ENCODE measurements around the gene ZBTB20. TPM values are rescaled to one million over a fixed set of nuclear protein-coding genes. Genes with fewer than 3 reads are reported as not detected.

Gene ZBTB20
- polyA plus RNA-seq, 1 of the 3 experiments (the other 2 are of a cell fraction) = 0.43 TPM

DNA sequence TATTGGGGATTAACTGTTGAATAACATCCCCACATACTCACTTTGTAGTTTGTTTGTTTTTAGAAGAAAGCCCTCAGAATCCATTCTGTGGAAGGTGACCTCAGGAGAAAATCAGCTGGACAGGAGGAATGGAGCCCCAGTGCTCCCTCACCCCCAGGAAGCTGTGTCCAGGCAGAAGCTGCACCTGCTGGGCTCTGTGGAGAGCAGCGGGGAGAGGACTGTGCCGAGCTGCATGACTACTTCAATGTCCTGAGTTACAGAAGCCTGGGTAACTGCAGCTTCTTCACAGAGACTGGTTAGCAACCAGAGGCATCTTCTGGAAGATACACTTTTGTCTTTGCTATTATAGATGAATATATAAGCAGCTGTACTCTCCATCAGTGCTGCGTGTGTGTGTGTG is 839.3 kb downstream of the ZBTB20 start:
- ChIA-PET CTCF (interaction anchor here (0.9 to 1.3 kb wide), 2 partner anchors 16 to 17 kb away, joined by 4 to 6 read pairs; no protein-coding TSS in a partner anchor), POLR2A (no interaction called here)
- no peaks in the 10 kb centered on the region for H3K9me3 ChIP-seq

GRCh38 chr3:114307222-114307830 is 839.8 kb downstream of the ZBTB20 start:
- 50% methylated on average over 8 of the region's 8 CpGs for WGBS (ENCODE audit: low lambda C conversion rate)
- DNase-seq = no peak
- Histone ChIP-seq H3K9ac (no peak overlapping the region), H2AFZ (ENCODE audit: low read depth) (no peak overlapping the region), H3K4me2 (no peak overlapping the region), H3K27me3 (ENCODE audit: insufficient read depth) (peaks cover 7% of the 10 kb centered on the region; the same call in 1 of the 2 replicates), H3K9me3 (no peaks in the 10 kb centered on the region), H4K20me1 (ENCODE audit: insufficient read depth) (no peaks in the 10 kb centered on the region), H3K9me2 (no peaks in the 10 kb centered on the region), H3K79me2 (ENCODE audit: insufficient read depth) (no peaks in the 10 kb centered on the region), H3K4me1 (ENCODE audit: control insufficient read depth in 1 of 2, insufficient read depth in 2 of 2, low read depth in 1 of 2, low read length in 1 of 2) (no peaks in the 10 kb centered on the region), H3K4me3 (ENCODE audit: low read depth in 2 of 2, low read length in 1 of 2) (no peak overlapping the region), H3K36me3 (replicated peaks in 1 of 2; ENCODE audit: control insufficient read depth in 1 of 2, insufficient read depth in 2 of 2, low read length in 1 of 2) (no peaks in the 10 kb centered on the region), H3K27ac (ENCODE audit: low read depth in 2 of 2, low read length in 1 of 2) (no peak overlapping the region), H3F3A (replicated peaks; ENCODE audit: insufficient read depth) (no peaks in the 10 kb centered on the region)
- TF ChIP-seq IRF3 (IDR thresholded peaks at IDR 0.05; ENCODE audit: low read depth, low read length) (no peak), FOXJ3 (CRISPR knock-in tag; IDR thresholded peaks at IDR 0.05) (no peak), ELF1 (IDR thresholded peaks at IDR 0.05) (no peak), GABPA (IDR thresholded peaks at IDR 0.05; ENCODE audit: low read depth) (no peak), MEF2A (IDR thresholded peaks at IDR 0.05; ENCODE audit: borderline replicate concordance, low read depth) (no peak), EP300 (IDR thresholded peaks at IDR 0.05; ENCODE audit: borderline replicate concordance in 1 of 2, low read depth in 1 of 2, low read length in 1 of 2) (no peak), YY1 (IDR thresholded peaks at IDR 0.05; ENCODE audit: low read depth) (no peak)
- TF ChIP-seq, protein P1, sequence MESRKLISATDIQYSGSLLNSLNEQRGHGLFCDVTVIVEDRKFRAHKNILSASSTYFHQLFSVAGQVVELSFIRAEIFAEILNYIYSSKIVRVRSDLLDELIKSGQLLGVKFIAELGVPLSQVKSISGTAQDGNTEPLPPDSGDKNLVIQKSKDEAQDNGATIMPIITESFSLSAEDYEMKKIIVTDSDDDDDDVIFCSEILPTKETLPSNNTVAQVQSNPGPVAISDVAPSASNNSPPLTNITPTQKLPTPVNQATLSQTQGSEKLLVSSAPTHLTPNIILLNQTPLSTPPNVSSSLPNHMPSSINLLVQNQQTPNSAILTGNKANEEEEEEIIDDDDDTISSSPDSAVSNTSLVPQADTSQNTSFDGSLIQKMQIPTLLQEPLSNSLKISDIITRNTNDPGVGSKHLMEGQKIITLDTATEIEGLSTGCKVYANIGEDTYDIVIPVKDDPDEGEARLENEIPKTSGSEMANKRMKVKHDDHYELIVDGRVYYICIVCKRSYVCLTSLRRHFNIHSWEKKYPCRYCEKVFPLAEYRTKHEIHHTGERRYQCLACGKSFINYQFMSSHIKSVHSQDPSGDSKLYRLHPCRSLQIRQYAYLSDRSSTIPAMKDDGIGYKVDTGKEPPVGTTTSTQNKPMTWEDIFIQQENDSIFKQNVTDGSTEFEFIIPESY (IDR thresholded peaks at IDR 0.05; ENCODE audit: borderline replicate concordance, low read depth) = no peak
- CTCF ChIA-PET = interaction anchor here (0.9 to 1.4 kb wide), 3 partner anchors 16 to 29 kb away, joined by 4 to 6 read pairs (median 4); no protein-coding TSS in a partner anchor
- POLR2A ChIA-PET = no interaction called here

More for the DNA sequence above, 839.3 kb downstream of the ZBTB20 start:
- H3K27me3 ChIP-seq (ENCODE audit: insufficient read depth) = peaks cover 7% of the 10 kb centered on the region; the same call in 1 of the 2 replicates
- 68% methylated on average over 3 of the region's 3 CpGs for WGBS (ENCODE audit: low lambda C conversion rate)
- DNase-seq = no peak
- H3K9me2 ChIP-seq = no peaks in the 10 kb centered on the region
- no peak overlapping the region for H3K4me3 ChIP-seq (ENCODE audit: low read depth in 2 of 2, low read length in 1 of 2)
- H3K4me2 ChIP-seq = no peak overlapping the region
- TF ChIP-seq TAF1 (IDR thresholded peaks at IDR 0.05; ENCODE audit: borderline replicate concordance, low read depth, low read length) (no peak), USF1 (IDR thresholded peaks at IDR 0.05; ENCODE audit: borderline replicate concordance, low read depth) (no peak), USF2 (IDR thresholded peaks at IDR 0.05; ENCODE audit: borderline replicate concordance, low read depth, low read length) (no peak), MEF2A (IDR thresholded peaks at IDR 0.05; ENCODE audit: borderline replicate concordance, low read depth) (no peak), MXI1 (IDR thresholded peaks at IDR 0.05; ENCODE audit: low read depth, low read length) (no peak), TCF12 (IDR thresholded peaks at IDR 0.05) (no peak), SMC3 (IDR thresholded peaks at IDR 0.05; ENCODE audit: low read depth, low read length) (no peak)
- no peaks in the 10 kb centered on the region for H3K36me3 ChIP-seq (replicated peaks in 1 of 2; ENCODE audit: control insufficient read depth in 1 of 2, insufficient read depth in 2 of 2, low read length in 1 of 2)
- H3K79me2 ChIP-seq (ENCODE audit: insufficient read depth) = no peaks in the 10 kb centered on the region
- H3K9ac ChIP-seq = no peak overlapping the region
- no peak overlapping the region for H2AFZ ChIP-seq (ENCODE audit: low read depth)
- H4K20me1 ChIP-seq (ENCODE audit: insufficient read depth) = no peaks in the 10 kb centered on the region
- H3K27ac ChIP-seq (ENCODE audit: low read depth in 2 of 2, low read length in 1 of 2) = no peak overlapping the region
- H3K4me1 ChIP-seq (ENCODE audit: control insufficient read depth in 1 of 2, insufficient read depth in 2 of 2, low read depth in 1 of 2, low read length in 1 of 2) = no peaks in the 10 kb centered on the region
- H3F3A ChIP-seq (replicated peaks; ENCODE audit: insufficient read depth) = no peaks in the 10 kb centered on the region

Data from SK-N-SH (cell line).